ENCODE data around the gene ADGRV1.
A peak's percentile ranks its signal among the peaks of the same experiment; 100 is the strongest.

DNA sequence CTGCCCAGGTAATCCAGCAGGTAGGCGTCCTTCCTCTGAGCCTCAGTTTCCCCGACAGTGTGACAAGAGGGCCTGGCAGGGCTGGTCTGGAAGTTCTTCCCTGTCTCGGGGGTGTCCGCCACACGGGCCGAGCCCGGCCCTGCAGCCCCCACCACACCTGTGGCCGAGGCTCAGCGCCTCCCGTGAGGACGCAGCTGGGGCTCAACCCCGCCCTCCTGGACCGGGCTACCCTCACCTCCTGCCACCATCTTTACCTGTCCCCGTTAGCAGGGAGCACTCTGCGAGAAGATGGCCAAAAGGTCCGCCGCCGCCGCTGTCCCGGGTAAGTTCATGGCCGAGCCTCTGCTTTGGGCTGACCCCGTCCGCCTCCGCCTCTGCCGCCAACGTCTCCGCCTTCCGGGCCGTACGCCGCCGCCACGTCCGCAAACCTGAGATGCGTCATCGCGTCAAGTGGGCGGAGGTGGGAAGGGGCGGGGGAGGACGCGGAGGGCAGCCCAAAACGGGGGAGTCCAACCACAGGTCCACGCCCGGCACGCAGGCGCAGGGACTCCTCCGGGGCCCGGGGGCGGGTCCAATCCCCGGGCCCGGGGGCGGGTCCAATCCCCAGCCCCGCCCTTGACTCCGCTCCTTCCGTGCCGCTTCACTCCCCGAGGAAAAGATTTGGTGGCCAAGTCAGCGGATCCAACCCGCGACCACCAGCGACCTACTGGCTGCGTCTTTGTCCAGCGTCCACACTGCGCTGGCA is 29.2 kb upstream of the ADGRV1 start, which contains the start of gene LYSMD3:
- TF ChIP-seq POLR2AphosphoS5 (IDR thresholded peaks at IDR 0.05): peak; percentile 97 to 99 (median 99)
- TF ChIP-seq, protein P1, sequence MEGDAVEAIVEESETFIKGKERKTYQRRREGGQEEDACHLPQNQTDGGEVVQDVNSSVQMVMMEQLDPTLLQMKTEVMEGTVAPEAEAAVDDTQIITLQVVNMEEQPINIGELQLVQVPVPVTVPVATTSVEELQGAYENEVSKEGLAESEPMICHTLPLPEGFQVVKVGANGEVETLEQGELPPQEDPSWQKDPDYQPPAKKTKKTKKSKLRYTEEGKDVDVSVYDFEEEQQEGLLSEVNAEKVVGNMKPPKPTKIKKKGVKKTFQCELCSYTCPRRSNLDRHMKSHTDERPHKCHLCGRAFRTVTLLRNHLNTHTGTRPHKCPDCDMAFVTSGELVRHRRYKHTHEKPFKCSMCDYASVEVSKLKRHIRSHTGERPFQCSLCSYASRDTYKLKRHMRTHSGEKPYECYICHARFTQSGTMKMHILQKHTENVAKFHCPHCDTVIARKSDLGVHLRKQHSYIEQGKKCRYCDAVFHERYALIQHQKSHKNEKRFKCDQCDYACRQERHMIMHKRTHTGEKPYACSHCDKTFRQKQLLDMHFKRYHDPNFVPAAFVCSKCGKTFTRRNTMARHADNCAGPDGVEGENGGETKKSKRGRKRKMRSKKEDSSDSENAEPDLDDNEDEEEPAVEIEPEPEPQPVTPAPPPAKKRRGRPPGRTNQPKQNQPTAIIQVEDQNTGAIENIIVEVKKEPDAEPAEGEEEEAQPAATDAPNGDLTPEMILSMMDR (IDR thresholded peaks at IDR 0.05): no peak
- TF ChIP-seq POLR2A (IDR thresholded peaks at IDR 0.05): peak in 2 of 4 donors; percentile 78 to 79
- TF ChIP-seq EP300 (IDR thresholded peaks at IDR 0.05): no peak

Data from stomach (tissue), 4 donors.